ENCODE data around the gene HDAC2.
A peak's percentile ranks its signal among the peaks of the same experiment; 100 is the strongest.
"Not testable (repeated sequence)": the region's sequence is repeated elsewhere in the genome, so short reads cannot be mapped to it uniquely, and the experiment has no call there.

The HDAC2 gene

DNA sequence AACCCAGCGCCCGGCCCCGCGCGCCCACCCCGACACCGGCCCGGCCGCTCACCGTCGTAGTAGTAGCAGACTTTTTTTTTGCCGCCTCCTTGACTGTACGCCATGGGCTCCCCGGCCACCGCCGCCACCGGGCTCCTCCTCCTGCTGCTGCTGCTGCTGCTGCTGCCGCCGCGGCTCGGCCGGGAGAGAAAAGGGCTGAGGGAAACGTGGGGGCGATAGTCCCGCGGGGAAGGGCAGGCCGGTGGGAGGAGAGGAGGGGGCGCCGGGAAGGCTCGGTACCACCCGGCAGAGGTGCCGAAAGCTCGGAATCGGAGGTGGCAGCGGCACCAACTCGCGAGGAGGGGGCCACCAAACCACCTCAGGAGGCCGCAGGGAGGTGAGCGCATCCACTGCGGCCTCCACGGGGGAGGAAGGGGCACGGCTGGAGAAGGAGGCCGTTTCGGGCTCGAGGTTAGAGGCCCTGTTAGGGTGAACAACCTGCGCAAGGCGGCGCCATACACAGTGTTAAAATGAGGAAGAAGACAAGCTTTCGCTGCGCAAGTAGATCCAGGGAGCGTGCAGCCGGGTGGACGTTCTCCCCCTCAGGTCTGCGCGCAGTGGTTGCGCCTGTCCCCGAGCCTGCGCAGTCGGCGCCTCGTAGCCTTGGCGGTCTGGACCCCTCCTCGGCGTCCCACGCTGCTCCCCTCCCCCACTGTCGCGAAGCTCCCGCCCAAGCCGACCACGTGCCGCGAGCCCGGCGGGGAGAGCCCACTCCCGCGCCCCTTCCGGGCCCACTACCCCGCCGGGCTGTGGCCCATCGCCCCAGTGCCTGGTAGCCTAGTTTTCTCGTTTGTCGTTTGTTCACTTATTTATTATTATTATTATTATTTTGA lies at the start of gene HDAC2:
HDAC2 (minus strand) TSS at position 344 of the 872 bp plus-strand sequence; CDS start at position 104, 240 bp downstream.
- Histone ChIP-seq H3K27ac (peak within 1 kb of the TSS; percentile 84), H3K9ac (ENCODE audit: insufficient read length) (peak within 1 kb of the TSS; percentile 91), H3K36me3 (ENCODE audit: insufficient read depth, low read length) (peaks cover 20% of the 10 kb centered on the region), H3K9me3 (ENCODE audit: low read depth, low read length) (no peaks in the 10 kb centered on the region), H3K4me3 (peak within 1 kb of the TSS; percentile 92)
- TF ChIP-seq POLR2AphosphoS5 (IDR thresholded peaks at IDR 0.05; ENCODE audit: borderline replicate concordance, low read depth, low read length) (peak; percentile 87), EZH2 (IDR thresholded peaks at IDR 0.05) (no peak), FOXP2 (optimal IDR thresholded peaks at IDR 0.05; ENCODE audit: control extremely low read depth, extremely low read length, insufficient read depth) (no peak)
- peak; percentile 65 for DNase-seq (ENCODE audit: low read depth, low spot score)

DNA sequence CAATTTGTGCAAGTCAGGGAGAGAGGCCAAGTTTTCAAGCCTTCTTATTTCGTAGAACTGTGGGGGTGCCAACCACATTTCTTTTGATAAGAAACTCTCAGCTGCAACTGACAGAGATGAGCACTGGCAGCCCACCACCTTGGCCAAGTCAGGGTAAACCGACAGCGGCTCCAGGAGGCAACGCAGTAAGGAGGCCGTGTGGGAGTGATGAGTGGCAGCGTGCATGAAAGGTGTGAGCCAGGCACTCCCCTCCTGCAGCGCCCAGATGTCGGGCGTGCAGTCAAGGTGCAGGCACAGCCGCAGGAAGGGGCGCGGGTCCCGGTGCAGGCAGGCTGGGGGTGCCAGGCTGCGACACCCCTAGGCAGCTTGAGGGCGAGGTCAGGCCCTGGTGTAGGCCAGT lies 49.2 kb upstream of the HDAC2 start:
- Histone ChIP-seq H3K4me3 (no peak overlapping the region), H3K9me3 (ENCODE audit: low read depth, low read length) (no peaks in the 10 kb centered on the region), H3K27ac (no peak overlapping the region), H3K36me3 (ENCODE audit: insufficient read depth, low read length) (no peaks in the 10 kb centered on the region), H3K9ac (ENCODE audit: insufficient read length) (no peak overlapping the region)
- TF ChIP-seq POLR2AphosphoS5 (IDR thresholded peaks at IDR 0.05; ENCODE audit: borderline replicate concordance, low read depth, low read length) (no peak), EZH2 (IDR thresholded peaks at IDR 0.05) (no peak), FOXP2 (optimal IDR thresholded peaks at IDR 0.05; ENCODE audit: control extremely low read depth, extremely low read length, insufficient read depth) (no peak)
- DNase-seq (ENCODE audit: low read depth, low spot score), result no peak

DNA sequence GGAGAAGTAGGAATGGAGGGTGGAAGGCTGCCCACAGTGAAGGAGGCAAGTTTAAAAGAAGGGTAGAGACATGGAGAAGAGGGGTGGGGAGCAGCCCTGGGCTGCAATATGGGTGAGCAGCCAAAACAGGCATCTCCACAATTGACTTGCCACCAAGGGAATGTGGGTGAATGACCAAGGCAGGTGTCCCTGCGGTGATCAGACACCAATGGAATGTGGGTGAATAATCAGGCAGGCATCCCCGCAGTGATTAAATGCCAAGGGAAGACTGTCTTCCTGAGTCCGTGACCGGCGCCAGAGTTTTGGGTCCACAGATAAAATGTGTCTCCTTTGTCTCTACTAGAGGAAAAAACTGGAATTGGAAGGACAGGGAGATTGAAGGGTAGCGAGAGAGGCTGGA lies 46.2 kb upstream of the HDAC2 start:
- H3K9ac ChIP-seq (ENCODE audit: insufficient read length); H3K27ac ChIP-seq; DNase-seq (ENCODE audit: low read depth, low spot score); H3K4me3 ChIP-seq; H3K36me3 ChIP-seq (ENCODE audit: insufficient read depth, low read length); H3K9me3 ChIP-seq (ENCODE audit: low read depth, low read length): not testable (repeated sequence)

DNA sequence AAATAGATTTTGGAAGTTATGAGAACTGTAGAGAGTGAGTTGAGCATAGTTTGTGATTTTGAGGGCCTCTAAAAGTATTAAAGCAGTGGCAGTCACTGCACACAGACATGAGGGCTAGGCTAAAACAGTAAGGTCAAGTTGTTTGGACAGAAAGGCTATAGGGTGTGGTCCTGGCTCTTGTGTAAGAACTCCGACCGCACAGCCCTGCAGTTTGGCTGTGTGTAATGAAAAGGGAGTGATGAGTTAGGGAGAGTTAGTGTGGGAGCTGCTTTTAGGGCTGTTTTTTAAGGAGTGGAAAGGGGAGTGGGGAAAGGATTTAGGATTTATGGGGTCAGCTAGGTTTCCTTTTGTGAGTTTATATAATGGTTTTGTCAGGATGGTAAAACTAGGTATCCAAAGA lies 43.2 kb upstream of the HDAC2 start:
- not testable (repeated sequence) for H3K9ac ChIP-seq (ENCODE audit: insufficient read length); H3K4me3 ChIP-seq; H3K9me3 ChIP-seq (ENCODE audit: low read depth, low read length); H3K27ac ChIP-seq; DNase-seq (ENCODE audit: low read depth, low spot score); H3K36me3 ChIP-seq (ENCODE audit: insufficient read depth, low read length)

DNA sequence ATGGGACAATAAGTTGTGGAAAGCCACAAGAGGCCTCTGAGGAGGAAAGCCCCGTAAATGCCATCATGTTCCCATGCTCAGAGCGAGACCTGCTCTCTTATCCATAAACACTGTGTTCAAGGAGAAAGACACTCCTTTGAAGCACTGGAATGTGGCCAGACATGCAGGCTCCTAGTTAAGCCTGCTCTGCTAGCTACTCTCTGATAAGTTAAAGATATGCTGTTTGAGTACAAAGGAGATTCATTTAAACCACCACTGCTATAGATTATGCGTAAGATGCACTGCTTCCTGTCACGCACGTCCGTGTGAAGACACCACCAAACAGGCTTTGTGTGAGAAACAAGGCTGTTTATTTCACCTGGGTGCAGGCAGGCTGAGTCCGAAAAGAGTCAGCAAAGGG lies 40.5 kb upstream of the HDAC2 start:
- not testable (repeated sequence) for H3K9ac ChIP-seq (ENCODE audit: insufficient read length); H3K9me3 ChIP-seq (ENCODE audit: low read depth, low read length); H3K36me3 ChIP-seq (ENCODE audit: insufficient read depth, low read length); DNase-seq (ENCODE audit: low read depth, low spot score); H3K4me3 ChIP-seq; H3K27ac ChIP-seq

DNA sequence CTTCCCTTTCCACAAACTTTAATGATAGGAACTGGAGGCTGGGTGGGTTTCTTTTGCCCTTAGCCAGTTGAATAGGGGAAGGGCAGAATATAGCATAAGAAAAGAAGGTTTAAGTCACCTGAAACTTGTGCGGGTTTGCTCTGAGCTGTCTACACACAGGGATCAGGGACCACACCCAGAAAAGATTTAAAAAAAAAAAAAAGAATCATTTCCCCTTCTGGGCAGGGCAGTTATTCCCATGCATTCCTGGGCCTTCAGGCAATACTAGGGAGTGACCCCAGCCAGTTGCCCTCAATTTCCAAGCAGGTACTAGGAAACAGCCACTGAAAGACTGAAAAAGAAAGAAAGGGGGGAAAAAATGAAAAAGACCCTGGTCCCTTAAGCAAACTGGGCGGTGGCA lies 39.6 kb upstream of the HDAC2 start:
- Histone ChIP-seq H3K4me3 (no peak overlapping the region), H3K9me3 (ENCODE audit: low read depth, low read length) (no peaks in the 10 kb centered on the region), H3K9ac (ENCODE audit: insufficient read length) (no peak overlapping the region), H3K27ac (no peak overlapping the region), H3K36me3 (ENCODE audit: insufficient read depth, low read length) (no peaks in the 10 kb centered on the region)
- TF ChIP-seq POLR2AphosphoS5 (IDR thresholded peaks at IDR 0.05; ENCODE audit: borderline replicate concordance, low read depth, low read length), result no peak
- TF ChIP-seq EZH2 (IDR thresholded peaks at IDR 0.05), result no peak
- no peak for TF ChIP-seq FOXP2 (optimal IDR thresholded peaks at IDR 0.05; ENCODE audit: control extremely low read depth, extremely low read length, insufficient read depth)
- DNase-seq (ENCODE audit: low read depth, low spot score), result no peak

DNA sequence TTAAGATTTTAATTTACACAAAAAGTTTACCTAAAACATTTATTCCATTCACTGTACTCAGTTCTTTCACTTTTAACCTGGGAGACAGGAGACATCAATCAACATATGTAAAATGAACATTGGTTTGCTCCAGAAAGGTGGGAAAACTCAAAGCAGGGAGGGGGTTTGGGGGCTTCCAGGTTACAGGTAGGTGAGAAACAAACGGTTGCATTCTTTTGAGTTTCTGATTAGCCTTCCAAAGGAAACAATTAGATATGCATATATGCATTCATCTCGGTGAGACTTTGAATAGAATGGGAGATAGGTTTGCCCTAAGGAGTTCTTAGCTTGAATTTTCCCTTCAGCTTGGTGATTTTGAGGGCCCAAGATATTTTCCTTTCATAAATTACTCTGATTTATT lies 38.2 kb upstream of the HDAC2 start:
- DNase-seq (ENCODE audit: low read depth, low spot score), result no peak
- Histone ChIP-seq H3K9ac (ENCODE audit: insufficient read length) (no peak overlapping the region), H3K4me3 (no peak overlapping the region), H3K9me3 (ENCODE audit: low read depth, low read length) (no peaks in the 10 kb centered on the region), H3K36me3 (ENCODE audit: insufficient read depth, low read length) (no peaks in the 10 kb centered on the region), H3K27ac (no peak overlapping the region)
- TF ChIP-seq FOXP2 (optimal IDR thresholded peaks at IDR 0.05; ENCODE audit: control extremely low read depth, extremely low read length, insufficient read depth), result no peak
- TF ChIP-seq EZH2 (IDR thresholded peaks at IDR 0.05), result no peak
- TF ChIP-seq POLR2AphosphoS5 (IDR thresholded peaks at IDR 0.05; ENCODE audit: borderline replicate concordance, low read depth, low read length), result no peak

DNA sequence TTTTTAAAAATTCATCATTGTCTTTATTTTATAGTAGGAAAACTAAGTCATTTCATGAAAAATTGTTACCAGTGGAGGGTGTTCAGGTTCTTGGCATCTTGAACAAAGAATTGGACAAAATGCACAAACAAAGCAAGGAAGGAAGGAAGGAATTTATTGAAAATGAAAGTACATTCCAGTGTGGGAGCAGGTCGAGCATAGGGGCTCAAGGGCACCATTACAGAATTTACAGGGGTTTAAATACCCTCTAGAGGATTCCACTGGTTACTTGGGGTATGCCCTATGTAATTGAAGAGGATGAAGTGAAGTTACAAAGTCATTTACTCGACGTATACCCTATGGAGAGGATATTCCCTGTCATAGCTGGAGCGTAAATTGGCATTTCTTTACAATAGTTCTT lies 37.4 kb upstream of the HDAC2 start:
- Histone ChIP-seq H3K27ac (no peak overlapping the region), H3K9ac (ENCODE audit: insufficient read length) (no peak overlapping the region), H3K36me3 (ENCODE audit: insufficient read depth, low read length) (no peaks in the 10 kb centered on the region), H3K4me3 (no peak overlapping the region), H3K9me3 (ENCODE audit: low read depth, low read length) (no peaks in the 10 kb centered on the region)
- DNase-seq (ENCODE audit: low read depth, low spot score), result no peak
- TF ChIP-seq POLR2AphosphoS5 (IDR thresholded peaks at IDR 0.05; ENCODE audit: borderline replicate concordance, low read depth, low read length), result no peak
- no peak for TF ChIP-seq EZH2 (IDR thresholded peaks at IDR 0.05)
- no peak for TF ChIP-seq FOXP2 (optimal IDR thresholded peaks at IDR 0.05; ENCODE audit: control extremely low read depth, extremely low read length, insufficient read depth)

DNA sequence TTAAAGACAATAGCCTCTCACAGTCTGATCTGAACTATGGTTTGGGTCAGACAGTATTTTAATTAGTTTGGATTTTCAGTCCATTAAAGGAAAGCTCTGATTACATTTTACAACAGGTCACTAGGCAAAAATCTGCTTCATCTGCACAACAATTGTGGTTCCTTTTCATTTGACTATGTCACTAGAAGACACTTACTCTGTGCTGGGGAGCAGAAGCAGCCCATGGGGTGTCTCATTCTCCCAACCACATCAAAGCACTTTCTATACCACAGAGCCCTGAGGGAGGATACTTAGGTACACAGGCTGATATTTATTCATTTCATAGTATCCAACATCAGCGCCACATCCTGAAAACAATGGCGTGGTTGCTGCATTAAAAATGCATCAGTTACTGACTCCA lies 36.6 kb upstream of the HDAC2 start:
- Histone ChIP-seq H3K36me3 (ENCODE audit: insufficient read depth, low read length) (no peaks in the 10 kb centered on the region), H3K9me3 (ENCODE audit: low read depth, low read length) (no peaks in the 10 kb centered on the region), H3K27ac (no peak overlapping the region), H3K9ac (ENCODE audit: insufficient read length) (no peak overlapping the region), H3K4me3 (no peak overlapping the region)
- no peak for DNase-seq (ENCODE audit: low read depth, low spot score)
- TF ChIP-seq EZH2 (IDR thresholded peaks at IDR 0.05), result no peak
- no peak for TF ChIP-seq FOXP2 (optimal IDR thresholded peaks at IDR 0.05; ENCODE audit: control extremely low read depth, extremely low read length, insufficient read depth)
- TF ChIP-seq POLR2AphosphoS5 (IDR thresholded peaks at IDR 0.05; ENCODE audit: borderline replicate concordance, low read depth, low read length), result no peak

Measured in SK-N-MC (cell line).